ENCODE data around the gene XYLT1. TPM values are rescaled to one million over a fixed set of nuclear protein-coding genes. Genes with fewer than 3 reads are reported as not detected.

The XYLT1 gene
- total RNA-seq, 1 donor from 2014 or later, result 41.6 TPM

DNA sequence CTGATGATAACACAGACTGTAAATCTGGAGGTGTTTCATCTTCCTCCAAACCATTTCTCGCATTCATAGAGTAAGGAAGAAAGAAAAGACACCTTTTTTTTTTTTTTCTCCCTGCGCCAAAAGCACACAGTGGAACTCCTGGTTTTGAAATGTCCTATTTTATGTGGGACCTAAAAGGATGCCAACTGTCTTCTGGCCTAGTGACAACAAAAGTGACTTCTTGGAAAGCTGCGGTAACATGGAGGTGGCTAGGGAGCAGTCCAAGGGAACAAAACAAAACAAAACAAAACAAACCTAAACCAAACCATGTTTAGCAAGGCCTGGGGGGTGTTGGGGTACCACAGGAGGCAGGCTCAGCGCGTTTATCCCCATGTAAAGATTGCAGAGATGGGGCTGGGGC lies 174.8 kb downstream of the XYLT1 start:
- intact Hi-C loops (cut with micrococcal nuclease), result no loop called here

DNA sequence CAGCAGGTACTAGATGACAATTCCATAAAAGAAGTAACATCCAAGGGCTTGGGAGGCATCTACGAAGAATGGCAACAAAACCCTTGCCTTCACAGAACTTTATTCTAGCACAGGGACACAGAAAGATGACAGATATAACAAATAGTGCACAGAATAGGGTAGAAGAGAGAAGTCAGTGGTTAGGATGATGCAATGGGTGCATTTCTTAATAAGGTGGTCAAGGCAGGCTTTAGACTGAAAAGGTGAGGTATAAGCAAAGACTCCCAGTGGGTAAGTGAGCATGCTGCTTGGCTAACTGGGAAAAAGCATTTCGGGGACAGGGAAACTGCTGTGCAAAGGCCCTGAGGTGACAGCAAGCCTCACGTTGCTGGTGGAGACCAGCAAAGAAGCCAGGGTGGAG lies 175.9 kb downstream of the XYLT1 start:
- intact Hi-C loops (cut with micrococcal nuclease), result no loop called here

DNA sequence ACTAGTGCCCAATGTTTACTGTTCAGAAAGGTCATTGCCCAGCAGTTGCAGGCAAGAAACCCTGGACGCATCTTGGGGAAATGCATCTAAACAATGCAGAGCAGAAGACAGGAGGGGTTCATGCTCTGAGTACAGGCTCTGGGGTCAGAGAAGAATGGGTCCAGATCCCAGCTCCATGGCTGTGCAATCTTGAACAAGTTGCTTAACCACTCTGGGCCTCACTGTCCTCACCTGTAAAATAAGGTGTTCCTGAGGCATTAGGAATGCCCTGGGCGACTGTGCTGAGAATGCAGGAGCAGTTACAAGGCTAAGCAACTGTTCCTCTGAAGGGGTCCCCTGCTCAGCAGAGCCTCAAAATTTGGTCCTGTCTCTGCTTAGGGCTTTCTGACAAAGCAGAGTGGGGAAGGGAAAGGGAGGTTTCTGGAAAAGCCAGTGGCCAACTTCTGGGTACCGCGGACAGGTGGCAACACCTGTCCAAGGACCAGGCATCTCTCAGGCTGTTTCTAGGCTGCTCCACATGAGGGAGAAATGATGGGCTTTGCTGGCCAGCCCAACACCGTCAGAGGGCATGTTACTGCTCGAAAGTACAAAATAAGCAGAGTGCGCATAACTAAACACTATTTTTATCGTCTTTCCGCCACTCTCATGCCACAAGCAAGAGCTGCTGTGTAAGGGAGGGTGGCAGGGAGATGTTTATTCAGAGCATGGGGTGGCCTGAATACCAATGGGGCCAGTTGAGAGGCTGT lies 176.8 kb downstream of the XYLT1 start:
- intact Hi-C loops (cut with micrococcal nuclease), result no loop called here

DNA sequence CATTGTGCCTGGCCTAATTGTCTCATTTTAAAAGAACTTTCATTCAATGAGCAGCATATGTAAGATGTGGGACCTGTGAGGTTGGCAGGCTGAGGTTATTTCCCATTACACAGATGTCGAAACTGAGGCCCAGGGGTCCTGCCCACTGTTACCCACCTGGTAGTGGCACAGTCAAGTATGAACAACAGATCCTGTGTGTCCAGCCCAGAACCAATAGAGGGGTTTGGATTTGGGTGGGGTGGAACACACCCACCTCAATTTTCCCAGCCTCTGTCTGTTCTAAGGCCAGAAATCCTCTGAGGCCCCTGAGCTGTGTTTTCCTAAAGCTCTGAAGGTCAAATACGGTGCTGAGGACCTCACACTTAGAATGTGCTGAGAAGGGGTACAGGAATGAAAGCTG lies 179.5 kb downstream of the XYLT1 start:
- intact Hi-C loops (cut with micrococcal nuclease), result no loop called here

DNA sequence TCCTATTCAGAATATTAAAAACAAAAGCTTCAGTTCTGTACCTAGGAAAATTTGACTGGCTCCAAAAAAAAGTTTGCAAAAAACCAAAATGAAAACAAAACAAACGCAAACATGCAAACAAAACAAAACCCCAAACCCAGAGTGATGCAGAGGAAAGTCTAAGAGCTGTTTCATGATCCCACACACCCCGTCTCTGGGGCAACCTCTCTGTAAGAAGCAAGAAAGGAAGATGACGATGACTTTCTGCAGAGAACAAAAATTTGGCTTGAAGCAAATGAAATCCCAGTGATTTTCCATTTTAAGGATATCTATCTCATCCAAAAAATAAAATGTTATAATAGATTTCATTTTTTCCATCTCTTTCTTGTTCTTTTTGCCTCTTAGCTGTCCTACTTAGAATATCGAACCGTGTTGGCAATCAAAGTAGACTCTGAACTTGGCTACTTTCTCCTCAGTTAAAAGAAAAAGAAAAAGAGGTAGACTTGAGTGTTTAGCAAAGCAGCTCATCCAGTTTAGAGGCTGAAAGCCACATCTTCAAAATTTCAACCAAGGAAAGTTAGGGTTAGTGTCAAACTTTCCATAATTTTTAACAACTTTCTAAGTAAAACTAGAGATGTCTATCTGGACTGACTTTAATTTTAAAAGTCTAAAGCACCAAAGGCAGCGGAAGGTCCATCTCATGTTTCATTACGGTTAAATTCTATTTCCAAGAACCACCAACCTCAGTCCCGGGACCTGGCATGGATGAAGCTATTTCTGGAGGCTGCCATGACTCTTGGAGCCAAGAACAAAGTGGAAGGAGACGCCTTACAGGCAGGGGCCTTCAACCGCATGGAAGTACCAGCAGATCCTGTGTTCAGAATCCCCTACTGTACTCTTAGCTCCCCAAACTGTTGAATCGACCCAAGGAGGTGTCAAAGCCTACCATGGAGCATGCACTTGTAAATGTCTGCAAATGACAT lies 180.8 kb downstream of the XYLT1 start:
- intact Hi-C loops (cut with micrococcal nuclease), result no loop called here

DNA sequence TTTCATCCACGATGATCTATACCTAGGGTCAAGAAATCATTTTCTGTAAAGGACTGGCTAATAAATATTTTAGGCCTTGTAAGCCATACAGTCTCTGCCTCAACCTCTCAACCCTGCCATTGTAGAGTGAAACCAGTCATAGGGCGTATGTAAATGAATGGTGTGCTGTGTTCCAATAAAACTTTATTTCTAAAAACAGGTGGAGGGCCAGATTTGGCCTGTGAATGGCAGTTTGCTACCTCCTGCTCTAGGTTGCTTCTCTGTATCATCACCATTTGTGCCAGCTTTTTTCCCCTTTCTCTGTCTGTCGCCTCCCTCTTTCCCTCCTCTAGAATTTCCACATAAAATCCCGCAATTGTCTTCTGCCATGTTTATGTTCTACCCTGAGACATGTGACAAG lies 181.7 kb downstream of the XYLT1 start:
- intact Hi-C loops (cut with micrococcal nuclease), result no loop called here

DNA sequence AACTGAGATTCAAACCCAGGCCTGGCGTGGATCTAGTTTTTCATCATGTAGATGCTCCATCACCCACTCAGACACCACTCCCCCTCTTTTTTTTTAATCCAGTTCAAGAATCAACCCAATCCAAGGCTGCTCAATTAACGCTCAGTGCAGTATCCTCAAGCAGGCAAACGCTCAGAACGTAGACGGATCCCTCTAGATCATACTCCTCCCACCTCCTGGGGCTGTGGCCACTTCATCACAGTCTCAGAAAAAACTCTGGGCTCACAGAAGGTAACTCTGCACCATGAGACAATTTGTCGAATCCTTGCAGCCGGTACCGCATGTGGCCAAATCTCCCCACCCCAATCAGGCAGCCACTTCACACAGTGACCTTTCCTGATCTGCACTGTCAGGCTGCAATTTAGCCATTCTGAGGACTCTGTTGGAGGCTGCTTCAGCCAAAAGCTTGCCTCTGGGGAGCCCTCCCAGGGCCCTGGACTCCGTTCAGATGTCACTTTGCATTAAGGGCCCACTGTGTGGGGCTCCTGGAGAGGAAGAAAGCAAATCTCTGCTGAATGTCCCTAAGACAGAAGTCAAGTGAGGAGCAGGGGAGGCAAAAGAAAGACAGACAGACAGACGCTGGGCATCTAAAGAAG lies 183.5 kb downstream of the XYLT1 start:
- intact Hi-C loops (cut with micrococcal nuclease), result no loop called here

DNA sequence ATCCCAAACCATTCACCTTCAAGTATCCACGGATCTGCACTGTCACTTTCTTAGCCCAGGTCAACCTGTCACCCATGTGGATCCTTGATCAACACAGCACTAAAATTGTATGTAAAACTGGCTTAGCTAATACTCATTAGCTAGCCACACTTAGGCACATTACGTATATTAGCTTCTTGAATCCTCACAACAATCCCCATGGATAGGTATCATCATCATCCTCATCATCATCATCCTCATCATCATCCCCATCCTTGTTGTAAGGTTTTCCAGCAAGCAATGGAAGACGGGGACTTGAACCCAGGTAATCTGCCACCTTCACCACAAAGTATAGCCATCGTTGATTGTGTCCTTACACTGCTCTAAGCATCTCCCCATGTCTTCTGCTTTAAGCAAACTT lies 184.3 kb downstream of the XYLT1 start:
- intact Hi-C loops (cut with micrococcal nuclease), result no loop called here

DNA sequence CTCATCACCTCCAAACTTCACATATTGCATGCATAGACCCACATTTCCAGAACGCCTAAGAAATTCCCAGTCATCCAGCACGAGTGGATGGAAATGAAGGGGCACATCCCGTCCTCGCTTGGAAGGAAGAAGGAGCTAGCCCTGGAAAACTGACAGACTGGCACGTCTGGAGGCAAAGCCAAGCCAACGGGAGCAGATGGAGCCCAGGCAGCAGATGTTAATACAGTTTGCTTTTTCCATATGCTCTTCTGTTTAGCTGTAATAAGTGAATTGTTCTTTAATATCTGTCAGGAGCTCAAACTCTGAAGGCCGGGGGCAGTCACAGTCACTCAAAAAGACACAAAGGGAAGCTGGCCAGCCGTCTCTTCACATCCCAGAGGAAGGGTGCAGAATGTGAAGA lies 187.7 kb downstream of the XYLT1 start:
- intact Hi-C loops (cut with micrococcal nuclease), result no loop called here

DNA sequence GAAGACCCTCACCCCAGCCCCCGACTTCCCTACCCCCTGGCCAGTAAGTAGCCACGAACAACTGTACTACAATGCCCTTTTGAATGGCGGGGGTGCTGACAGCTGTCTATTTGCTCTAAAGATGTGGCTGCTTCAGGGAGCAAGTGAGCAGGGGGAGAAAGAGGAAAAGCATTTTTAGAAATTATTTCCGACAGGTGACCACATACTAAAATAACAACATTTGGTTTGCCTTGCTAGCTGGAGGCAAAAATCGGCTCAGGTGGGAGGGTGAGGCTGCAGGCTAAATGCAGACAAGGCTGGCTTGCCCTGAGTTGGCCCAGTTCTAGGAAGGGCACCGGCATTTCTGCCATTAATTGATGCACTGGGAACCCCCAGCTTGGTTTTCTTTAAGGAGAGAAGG lies 188.5 kb downstream of the XYLT1 start:
- intact Hi-C loops (cut with micrococcal nuclease), result no loop called here

DNA sequence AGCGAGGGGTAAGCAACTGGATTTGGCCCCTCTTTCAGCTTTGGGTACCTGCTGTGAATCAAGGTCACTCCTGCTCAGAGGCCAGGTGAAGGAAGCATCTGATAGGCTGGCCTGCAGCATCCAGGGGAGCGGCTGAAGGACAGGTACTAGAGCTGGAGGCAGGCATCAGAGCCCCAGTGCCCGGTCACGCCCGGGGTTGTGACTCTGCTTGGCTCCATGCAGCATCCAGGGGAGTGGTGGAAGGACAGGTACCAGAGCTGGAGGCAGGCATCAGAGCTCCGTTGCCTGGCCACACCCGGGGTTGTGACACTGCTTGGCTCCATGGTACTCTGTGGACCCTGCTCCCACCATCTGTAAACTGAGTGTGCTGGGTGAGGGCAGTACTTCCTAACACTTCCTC lies 189.7 kb downstream of the XYLT1 start:
- intact Hi-C loops (cut with micrococcal nuclease), result no loop called here

DNA sequence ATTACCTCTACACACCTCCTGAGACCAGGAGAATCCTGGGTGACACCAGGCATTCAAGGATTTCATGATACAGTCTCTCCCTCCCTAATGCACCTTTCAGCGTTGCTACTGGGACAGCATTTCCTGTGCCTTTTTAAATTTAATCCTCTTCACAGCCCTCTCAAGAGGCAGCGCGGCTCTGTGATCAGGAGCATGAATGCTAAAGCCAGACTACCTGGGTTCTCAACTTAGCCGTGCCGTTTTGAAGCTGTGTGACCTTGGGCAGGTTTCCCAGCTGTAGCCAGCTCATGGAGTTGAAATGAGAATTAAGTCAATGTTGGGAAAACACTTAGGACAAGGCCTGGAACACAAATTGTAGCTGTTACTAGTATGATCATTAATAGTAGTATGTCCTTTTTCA lies 191.8 kb downstream of the XYLT1 start:
- intact Hi-C loops (cut with micrococcal nuclease), result loop anchor here (5.0 kb wide), 1 partner anchor 188 kb away; no protein-coding TSS in a partner anchor

DNA sequence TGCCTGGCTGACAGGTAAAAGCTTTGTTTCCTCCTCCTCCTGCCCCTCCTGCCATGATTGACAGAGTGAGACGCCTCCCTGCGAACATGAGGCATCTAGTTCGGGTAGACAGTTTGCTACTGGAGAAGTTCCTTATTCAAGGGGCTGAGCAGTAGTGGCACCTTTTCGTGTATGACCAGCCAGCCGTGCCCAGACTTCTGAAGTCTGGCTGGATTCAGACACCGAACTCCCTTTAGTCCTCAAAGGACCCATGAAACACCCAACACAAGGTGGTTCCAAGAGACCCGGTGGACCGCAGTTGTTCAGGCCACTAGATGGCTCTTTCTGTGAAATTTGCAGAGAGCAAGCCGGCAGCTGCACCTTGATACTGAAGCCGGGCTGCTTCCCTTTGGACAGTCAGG lies 192.8 kb downstream of the XYLT1 start:
- intact Hi-C loops (cut with micrococcal nuclease), result loop anchor here (5.0 kb wide), 1 partner anchor 189 kb away; no protein-coding TSS in a partner anchor

DNA sequence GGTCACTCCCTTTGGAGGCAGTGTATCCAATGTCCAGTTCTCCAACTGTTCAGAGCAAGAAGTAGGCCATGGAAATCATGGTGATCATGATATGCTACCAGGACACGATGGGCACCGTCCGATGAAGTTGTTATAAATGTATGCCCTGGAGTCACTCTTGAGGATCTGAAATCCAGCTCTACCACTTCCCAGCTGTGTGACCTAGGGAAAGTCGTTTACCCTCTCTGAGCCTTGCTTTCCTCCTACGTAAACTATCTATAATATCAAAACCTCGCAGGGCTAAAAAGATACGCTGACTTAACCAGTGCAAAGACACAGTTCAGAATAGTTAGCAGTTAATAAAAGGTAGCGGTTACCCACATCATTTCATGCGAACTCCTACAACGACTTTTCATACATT lies 194.2 kb downstream of the XYLT1 start:
- intact Hi-C loops (cut with micrococcal nuclease), result loop anchor here (5.0 kb wide), 1 partner anchor 191 kb away; no protein-coding TSS in a partner anchor

DNA sequence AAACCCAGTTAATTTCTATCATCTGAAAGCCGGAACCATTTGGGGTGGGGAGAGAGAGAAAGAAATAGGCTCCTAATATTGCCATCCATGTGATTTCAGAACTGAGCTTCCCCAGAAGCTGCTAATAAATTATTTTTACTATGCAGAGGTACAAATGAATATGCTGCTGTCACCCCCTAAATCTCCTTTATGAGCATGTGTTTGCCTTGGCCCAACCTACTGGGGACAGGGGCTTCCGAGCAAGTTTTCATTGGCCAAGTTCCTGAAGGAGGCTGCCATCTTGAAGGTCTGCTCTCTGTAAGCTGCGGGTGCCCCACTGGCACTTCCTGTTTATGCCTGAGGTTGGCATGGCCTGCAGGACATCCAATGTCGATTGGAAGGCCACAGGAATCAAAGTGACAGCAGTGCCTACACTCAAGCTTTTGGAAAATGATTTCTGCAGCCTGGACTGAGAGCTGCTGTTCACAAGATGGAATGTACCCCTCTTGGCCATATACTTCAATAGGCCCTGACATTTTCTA lies 194.7 kb downstream of the XYLT1 start:
- intact Hi-C loops (cut with micrococcal nuclease), result loop anchor here (5.0 kb wide), 1 partner anchor 191 kb away; no protein-coding TSS in a partner anchor

DNA sequence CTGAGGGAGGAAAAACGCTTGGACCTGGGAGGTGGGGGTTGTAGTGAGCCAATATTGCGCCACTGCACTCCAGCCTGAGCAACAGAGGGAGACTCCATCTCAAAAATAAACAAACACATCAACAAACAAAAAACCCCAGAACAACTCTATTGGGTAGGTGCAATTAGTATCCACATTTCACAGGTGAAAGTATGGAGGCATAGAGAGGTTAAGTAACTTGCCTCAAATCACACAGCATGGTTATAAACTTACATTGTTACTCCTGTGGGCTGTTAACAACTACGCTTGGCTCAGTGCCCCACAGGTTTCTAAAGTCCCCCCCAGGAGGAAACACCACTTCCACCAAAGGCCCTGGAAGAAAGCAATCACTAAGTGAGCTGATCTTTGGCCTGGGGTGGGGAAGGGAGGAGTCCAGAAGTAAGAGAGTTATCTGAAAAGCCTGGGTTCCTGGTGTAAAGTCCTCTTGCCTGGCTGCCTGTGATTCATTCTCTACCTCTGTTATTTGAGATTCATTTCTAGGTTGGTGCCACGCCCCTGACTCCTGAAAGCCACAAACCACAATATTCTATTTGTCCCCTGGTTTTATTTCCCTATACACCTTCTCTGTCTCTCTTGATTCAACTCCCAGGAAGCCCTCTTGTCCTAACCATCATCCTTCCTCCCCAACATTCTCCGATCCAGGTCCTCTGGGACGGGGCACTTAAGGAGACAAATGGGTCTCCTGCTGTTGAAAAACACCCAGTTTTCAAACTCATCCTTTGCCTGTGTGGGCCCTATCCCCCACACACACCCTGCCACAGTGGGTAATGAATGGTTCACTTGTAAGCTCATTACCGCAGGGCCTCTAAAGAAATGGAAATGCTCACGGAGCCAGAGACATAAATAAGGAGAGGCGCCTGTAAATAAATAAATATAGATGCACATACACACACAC lies 195.4 kb downstream of the XYLT1 start:
- intact Hi-C loops (cut with micrococcal nuclease), result loop anchor here (5.0 kb wide), 1 partner anchor 192 kb away; no protein-coding TSS in a partner anchor

DNA sequence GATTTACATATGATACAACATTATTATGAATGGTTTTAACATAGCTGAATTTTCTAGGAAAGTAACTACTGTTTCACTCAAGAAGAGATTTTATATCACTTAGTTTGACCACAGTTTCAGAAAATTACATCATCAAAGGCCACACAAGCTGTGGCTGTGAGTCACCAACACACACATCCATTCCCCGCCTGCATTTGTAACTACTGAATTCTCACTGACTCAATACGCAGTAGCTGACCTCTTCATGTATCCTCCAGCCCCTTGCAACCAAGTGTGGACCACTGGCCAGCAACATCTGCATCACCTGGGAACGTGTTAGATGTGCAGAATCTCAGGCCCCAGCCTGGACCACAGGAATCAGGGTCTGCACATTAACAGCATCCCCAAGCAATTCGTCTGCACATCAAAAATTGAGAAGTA lies 197.6 kb downstream of the XYLT1 start:
- intact Hi-C loops (cut with micrococcal nuclease), result loop anchor here (1.0 to 2.0 kb wide), 4 partner anchors 12 to 143 kb away; no protein-coding TSS in a partner anchor

DNA sequence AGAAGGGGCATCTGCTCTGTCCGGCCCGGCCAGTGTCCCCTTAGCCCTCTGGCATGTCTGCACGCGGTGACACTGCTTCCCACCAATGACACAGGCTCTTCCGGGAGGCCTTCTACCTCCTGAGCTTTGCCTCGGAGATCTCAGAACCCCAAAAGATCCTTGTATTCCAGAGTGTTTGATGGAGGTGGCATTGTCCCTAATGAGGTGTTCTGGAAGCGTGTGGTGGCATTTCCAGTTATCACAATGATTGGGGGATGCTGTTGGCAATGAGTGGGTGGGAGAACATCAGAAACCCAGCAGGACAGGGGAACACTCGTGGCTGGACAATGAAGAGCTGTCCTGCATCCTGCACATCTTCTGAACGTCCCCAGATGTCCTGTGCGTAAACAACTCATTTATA lies 198.0 kb downstream of the XYLT1 start:
- intact Hi-C loops (cut with micrococcal nuclease), result loop anchor here (1.0 to 2.0 kb wide), 4 partner anchors 11 to 144 kb away; no protein-coding TSS in a partner anchor

DNA sequence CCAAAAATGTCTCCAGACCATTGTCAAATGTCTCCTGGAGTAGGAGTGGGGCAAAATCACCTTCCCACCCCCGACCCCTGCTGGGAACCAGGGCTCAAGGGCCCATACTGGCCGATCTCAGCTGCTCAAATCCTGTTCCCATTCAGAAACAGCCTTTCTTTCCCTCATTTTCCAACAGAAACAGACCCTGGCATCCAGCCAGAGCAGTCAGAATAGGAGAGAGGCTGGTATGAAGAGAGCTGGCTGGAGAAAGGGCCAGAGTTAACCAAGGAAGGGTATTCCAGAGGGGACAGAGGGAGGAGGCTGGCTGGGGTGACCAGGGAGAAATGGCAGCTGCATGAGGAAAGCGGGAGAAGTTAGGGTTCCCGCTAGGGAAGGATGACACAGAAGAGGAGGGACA lies 199.1 kb downstream of the XYLT1 start:
- intact Hi-C loops (cut with micrococcal nuclease), result loop anchor here (2.0 kb wide), 2 partner anchors 65 to 97 kb away; no protein-coding TSS in a partner anchor

DNA sequence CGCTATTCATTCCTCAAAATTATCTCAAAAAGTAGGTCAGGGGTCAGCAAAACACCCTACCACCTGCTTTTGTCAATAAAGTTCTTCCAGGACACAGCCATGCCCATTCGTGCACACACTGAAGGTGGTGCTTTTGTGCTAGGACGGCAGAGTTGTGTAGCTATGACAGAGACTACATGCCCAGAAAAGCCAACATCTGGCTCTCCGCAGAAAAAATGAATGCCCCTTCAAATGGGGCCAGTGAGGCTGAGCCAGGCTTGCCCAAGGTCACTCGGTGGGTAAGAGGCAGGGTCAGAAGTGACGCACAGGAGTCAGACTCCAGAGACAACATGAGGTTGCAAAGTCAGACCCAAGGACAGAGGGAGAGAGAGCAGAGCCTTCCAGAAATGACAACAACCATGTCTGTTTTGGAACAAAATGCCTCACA lies 200.1 kb downstream of the XYLT1 start:
- intact Hi-C loops (cut with micrococcal nuclease), result no loop called here
